ENCODE data around the gene TRAK1.

TRAK1 gene

GRCh38 chr3:42262525-42262924 is 171.4 kb downstream of the TRAK1 start:
- DNase-seq: no peak

GRCh38 chr3:42263354-42264346 is 172.5 kb downstream of the TRAK1 start:
- no peak for DNase-seq

- DNase-seq: no peak
These were observed 173.4 kb downstream of the TRAK1 start for GRCh38 chr3:42264399-42265058.

- DNase-seq: no peak
These were observed 174.2 kb downstream of the TRAK1 start for GRCh38 chr3:42265059-42265991.

GRCh38 chr3:42266085-42266484 is 174.9 kb downstream of the TRAK1 start, which contains the start of gene CCK:
Gene CCK (minus strand): TSS chr3:42266185. CDS start chr3:42263630, 2,555 bp downstream.
- DNase-seq: no peak

- no peak for DNase-seq
These were observed 176.7 kb downstream of the TRAK1 start for GRCh38 chr3:42267878-42268277.

- no peak for DNase-seq
These were observed 178.5 kb downstream of the TRAK1 start for GRCh38 chr3:42269647-42270046.

GRCh38 chr3:42270561-42270960 is 179.4 kb downstream of the TRAK1 start:
- no peak for DNase-seq

GRCh38 chr3:42271786-42272185 is 180.6 kb downstream of the TRAK1 start:
- DNase-seq: no peak

GRCh38 chr3:42273361-42273760 is 182.2 kb downstream of the TRAK1 start:
- DNase-seq: no peak

- DNase-seq: no peak
These were observed 183.1 kb downstream of the TRAK1 start for GRCh38 chr3:42274266-42274665.

- no peak for DNase-seq
These were observed 184.1 kb downstream of the TRAK1 start for GRCh38 chr3:42275217-42275616.

All from GF-D8 (cell line).